ENCODE data around the gene PKLR.

DNA sequence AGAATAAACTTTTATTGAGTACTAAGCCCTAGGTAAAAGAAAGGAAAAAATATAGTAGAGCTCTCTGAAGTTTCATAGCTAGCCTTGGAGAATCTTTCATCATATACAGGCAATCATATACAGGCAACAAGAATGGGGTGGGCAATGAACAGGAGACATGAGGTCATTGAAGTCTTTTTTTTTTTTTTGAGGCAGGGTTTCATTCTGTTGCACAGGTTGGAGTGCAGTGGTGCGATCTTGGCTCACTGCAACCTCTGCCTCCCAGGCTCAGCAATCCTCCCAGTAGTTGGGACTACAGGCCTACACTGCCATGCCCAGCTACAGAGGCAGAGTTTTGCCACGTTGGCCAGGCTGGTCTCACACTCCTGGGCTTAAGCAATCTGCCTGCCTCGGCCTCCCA lies 41.6 kb upstream of the PKLR start:
- TF ChIP-seq, protein P1, sequence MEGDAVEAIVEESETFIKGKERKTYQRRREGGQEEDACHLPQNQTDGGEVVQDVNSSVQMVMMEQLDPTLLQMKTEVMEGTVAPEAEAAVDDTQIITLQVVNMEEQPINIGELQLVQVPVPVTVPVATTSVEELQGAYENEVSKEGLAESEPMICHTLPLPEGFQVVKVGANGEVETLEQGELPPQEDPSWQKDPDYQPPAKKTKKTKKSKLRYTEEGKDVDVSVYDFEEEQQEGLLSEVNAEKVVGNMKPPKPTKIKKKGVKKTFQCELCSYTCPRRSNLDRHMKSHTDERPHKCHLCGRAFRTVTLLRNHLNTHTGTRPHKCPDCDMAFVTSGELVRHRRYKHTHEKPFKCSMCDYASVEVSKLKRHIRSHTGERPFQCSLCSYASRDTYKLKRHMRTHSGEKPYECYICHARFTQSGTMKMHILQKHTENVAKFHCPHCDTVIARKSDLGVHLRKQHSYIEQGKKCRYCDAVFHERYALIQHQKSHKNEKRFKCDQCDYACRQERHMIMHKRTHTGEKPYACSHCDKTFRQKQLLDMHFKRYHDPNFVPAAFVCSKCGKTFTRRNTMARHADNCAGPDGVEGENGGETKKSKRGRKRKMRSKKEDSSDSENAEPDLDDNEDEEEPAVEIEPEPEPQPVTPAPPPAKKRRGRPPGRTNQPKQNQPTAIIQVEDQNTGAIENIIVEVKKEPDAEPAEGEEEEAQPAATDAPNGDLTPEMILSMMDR (IDR thresholded peaks at IDR 0.05; ENCODE audit: low read depth, low read length, missing input control): no peak
- TF ChIP-seq GABPA (IDR thresholded peaks at IDR 0.05 in 1 of 2, conservative IDR thresholded peaks at IDR 0.05 in 1 of 2): no peak
